ENCODE results near the gene ADARB1. TPM values are rescaled to one million over a fixed set of nuclear protein-coding genes. Genes with fewer than 3 reads are reported as not detected.
A peak's percentile ranks its signal among the peaks of the same experiment; 100 is the strongest.

The ADARB1 gene
- total RNA-seq, 1 experiment from 2014 or later = 15.8 TPM

GRCh38 chr21:45262616-45263015, 188.2 kb downstream of the ADARB1 start:
- Mint-ChIP-seq H3K36me3 (ENCODE audit: insufficient read depth in 1 of 3, low read depth in 3 of 3) (peaks cover 29 to 51% (median 45%) of the 10 kb centered on the region in 3 experiments), H3K27ac (peak overlapping the region in 1 of 3 experiments; percentile 66; a peak in 2 of 7 replicates)
- no peaks in the 10 kb centered on the region for H3K23me2 ChIP-seq (ENCODE audit: insufficient read length, low read depth, low read length, poor library complexity, severe bottlenecking)

More at GRCh38 chr21:45262616-45263015, 188.2 kb downstream of the ADARB1 start:
- H2BK15ac ChIP-seq (ENCODE audit: low read depth, low read length) = no peak overlapping the region
- Mint-ChIP-seq H3K27me3 (ENCODE audit: low read depth) (peaks cover 3% of the 10 kb centered on the region), H3K4me3 (no peak overlapping the region), H3K4me1 (0 out of 4 replicates have a peak, but pooled peaks cover 0 to 8% of the 10 kb centered on the region in 2 experiments), H3K9me3 (peaks cover under 1 to 2% of the 10 kb centered on the region in 2 experiments; a peak in 2 of 5 replicates)
- no peak overlapping the region for H4K91ac ChIP-seq (ENCODE audit: insufficient read length, low read depth, low read length)
- DNase-seq = peak; percentile 15
- H3K4me1 ChIP-seq (ENCODE audit: insufficient read depth, low read length) = no peaks in the 10 kb centered on the region
- H2AK5ac ChIP-seq (ENCODE audit: insufficient read length, low read length) = no peak overlapping the region
- no peaks in the 10 kb centered on the region for H3K79me1 ChIP-seq (ENCODE audit: insufficient read depth, low read depth, low read length, poor library complexity, severe bottlenecking)
- H3K4me2 ChIP-seq (ENCODE audit: insufficient read depth, insufficient read length, low read length) = no peak overlapping the region
- no peak overlapping the region for H4K5ac ChIP-seq (ENCODE audit: insufficient read length, low read depth, low read length)
- no peaks in the 10 kb centered on the region for H3K27me3 ChIP-seq (ENCODE audit: insufficient read depth, low read length)
- no peak overlapping the region for H2BK120ac ChIP-seq (ENCODE audit: low read depth, low read length, poor library complexity, severe bottlenecking)
- no peak overlapping the region for H2BK12ac ChIP-seq (ENCODE audit: insufficient read length, low read depth, low read length)
- H3K27ac ChIP-seq (ENCODE audit: insufficient read length, low read depth, low read length) = no peak overlapping the region
- no peak for TF ChIP-seq CTCF (conservative IDR thresholded peaks at IDR 0.05)
- H2AFZ ChIP-seq (ENCODE audit: low read length) = no peak overlapping the region
- H3K79me2 ChIP-seq (ENCODE audit: insufficient read depth, low read length) = no peaks in the 10 kb centered on the region
- H3K9me3 ChIP-seq (ENCODE audit: control insufficient read depth, low read depth, low read length) = no peaks in the 10 kb centered on the region
- no peak overlapping the region for H3T11ph ChIP-seq (ENCODE audit: low read length)
- no peak overlapping the region for H3K14ac ChIP-seq (ENCODE audit: insufficient read depth, low read length)
- no peak overlapping the region for H3K4ac ChIP-seq (ENCODE audit: low read depth, low read length)
- no CpG with 5 or more reads among the region's 11 CpGs for WGBS (ENCODE audit: extremely low coverage, insufficient read length, low lambda C conversion rate)
- no peak overlapping the region for H3K56ac ChIP-seq (ENCODE audit: insufficient read length, low read depth, low read length)
- no peak overlapping the region for H3K9ac ChIP-seq (ENCODE audit: extremely low read depth, insufficient read length, low read length)
- H3K18ac ChIP-seq (ENCODE audit: insufficient read length, low read depth, low read length) = no peak overlapping the region
- H4K8ac ChIP-seq (replicated peaks; ENCODE audit: insufficient read length, low read depth, low read length) = no peak overlapping the region
- H4K20me1 ChIP-seq (ENCODE audit: control insufficient read depth, insufficient read depth, insufficient read length) = no peaks in the 10 kb centered on the region
- no peak overlapping the region for H2BK20ac ChIP-seq (ENCODE audit: low read depth, low read length, poor library complexity, severe bottlenecking)
- H2BK5ac ChIP-seq (ENCODE audit: insufficient read length, low read length) = no peak overlapping the region
- no peak overlapping the region for H3K23ac ChIP-seq (ENCODE audit: insufficient read length, low read depth, low read length)
